Osteoblast (primary cell): ENCODE results near the gene HK2. TPM values are rescaled to one million over a fixed set of nuclear protein-coding genes. Genes with fewer than 3 reads are reported as not detected.
"Not testable (repeated sequence)": the region's sequence is repeated elsewhere in the genome, so short reads cannot be mapped to it uniquely, and the experiment has no call there.

Experiments
- DNase-seq: peaks from one replicate; pipeline ENCODE4 v3.0.0; 2011; ENCODE audit warnings: low spot score, mixed read lengths; ENCODE audit not compliant: insufficient read length; ENCODE audit errors: missing footprints
- H2AFZ ChIP-seq: 2 replicates; pipeline ENCODE4 v1.6.0; 2011; ENCODE audit warnings: mild to moderate bottlenecking, low read length
- H3K27ac ChIP-seq: 2 replicates; pipeline ENCODE4 v1.5.1; 2011; ENCODE audit warnings: mild to moderate bottlenecking, low read depth, low read length, moderate library complexity
- H3K27me3 ChIP-seq: 2 replicates; pipeline ENCODE4 v1.6.0; 2012; ENCODE audit warnings: mild to moderate bottlenecking, control low read depth, inconsistent platforms, low read length, moderate library complexity; ENCODE audit not compliant: insufficient read depth
- H3K36me3 ChIP-seq: 2 replicates; pipeline ENCODE4 v1.5.1; 2011; ENCODE audit warnings: mild to moderate bottlenecking, low read length, control low read depth, moderate library complexity; ENCODE audit not compliant: insufficient read depth
- H3K4me1 ChIP-seq: 2 replicates; pipeline ENCODE4 v1.5.1; 2011; ENCODE audit warnings: mild to moderate bottlenecking, low read length, control low read depth, moderate library complexity; ENCODE audit not compliant: insufficient read depth
- H3K4me2 ChIP-seq: 2 replicates; pipeline ENCODE4 v1.6.0; 2011; ENCODE audit warnings: mild to moderate bottlenecking, low read length; ENCODE audit not compliant: insufficient read depth
- H3K4me3 ChIP-seq: fragments of 200-600 bp; sonication (generic); 3 replicates; pipeline ENCODE4 v1.5.1; 2012; ENCODE audit warnings: mild to moderate bottlenecking, low read length, inconsistent platforms; ENCODE audit not compliant: insufficient read depth
- H3K79me2 ChIP-seq: 2 replicates; pipeline ENCODE4 v1.6.0; 2012; ENCODE audit warnings: mild to moderate bottlenecking, low read length, control low read depth, inconsistent platforms; ENCODE audit not compliant: insufficient read depth
- H3K9me3 ChIP-seq: 2 replicates; pipeline ENCODE4 v1.5.1; 2011; ENCODE audit warnings: low read depth, low read length, control low read depth
- H4K20me1 ChIP-seq: 2 replicates; pipeline ENCODE4 v1.6.0; 2012; ENCODE audit warnings: mild to moderate bottlenecking, low read length, control low read depth; ENCODE audit not compliant: insufficient read depth
- CTCF ChIP-seq: IDR thresholded peaks from 2 replicates; pipeline ENCODE4 v1.5.1; 2011; ENCODE audit warnings: mild to moderate bottlenecking, low read depth, low read length, moderate library complexity; ENCODE audit errors: extremely low read depth
- total RNA-seq: library from RNA; depleted of rRNA; stranded (reverse); fragments of >200 nt; gene quantifications from 2 replicates; pipeline ENCODE4 v1.2.3, GENCODE V29; 2012

The HK2 gene
- total RNA-seq, 1 donor = 76.4 TPM

- Histone ChIP-seq H3K27me3 (no peaks in the 10 kb centered on the region), H3K4me3 (peak overlapping the region; percentile 35), H3K4me1 (peaks cover 46% of the 10 kb centered on the region), H2AFZ (no peak overlapping the region), H3K27ac (peak overlapping the region; percentile 98), H4K20me1 (no peaks in the 10 kb centered on the region), H3K36me3 (peaks cover 26% of the 10 kb centered on the region), H3K4me2 (peak overlapping the region; percentile 58), H3K79me2 (no peaks in the 10 kb centered on the region), H3K9me3 (no peaks in the 10 kb centered on the region)
- TF ChIP-seq CTCF = no peak
- peak; percentile 81 for DNase-seq
Observed at GRCh38 chr2:74893332-74893731, 59.4 kb downstream of the HK2 start.

DNA sequence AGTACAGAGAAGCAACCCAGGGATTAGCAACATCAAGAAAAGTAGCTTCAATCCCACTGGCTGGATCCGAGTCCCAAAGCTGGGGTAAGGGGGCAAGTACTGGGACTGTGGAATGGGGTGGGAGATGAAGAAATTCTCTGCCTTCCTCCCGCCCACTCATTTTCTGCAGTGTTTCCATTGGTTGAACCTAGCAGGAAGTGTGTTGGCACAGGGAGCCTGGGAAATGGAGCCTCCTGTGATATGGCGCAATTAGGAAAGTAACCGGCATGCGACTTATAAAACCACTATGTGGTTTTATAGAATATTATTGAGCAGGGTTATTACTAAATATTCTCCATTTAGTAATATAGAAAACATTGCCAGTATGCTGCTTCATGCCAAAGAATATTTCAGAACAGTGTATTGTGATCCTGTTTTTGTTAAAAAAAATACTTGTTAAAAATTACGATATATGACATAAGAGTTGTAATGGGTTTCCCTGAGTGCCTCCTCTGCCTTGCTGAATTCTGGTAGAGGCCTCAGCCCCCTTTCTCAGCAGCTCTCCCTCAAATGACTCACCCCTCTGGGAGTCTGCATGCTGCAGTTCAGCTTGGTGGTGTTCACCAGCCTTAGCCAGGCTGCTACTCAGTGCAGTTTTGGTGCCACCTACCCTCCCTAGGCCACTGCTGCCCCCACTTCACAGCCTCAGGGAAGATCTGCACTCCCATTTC is 60.5 kb downstream of the HK2 start:
- Histone ChIP-seq H3K27me3 (no peaks in the 10 kb centered on the region), H3K27ac (peak overlapping the region; percentile 98), H3K79me2 (no peaks in the 10 kb centered on the region), H3K36me3 (peaks cover 17% of the 10 kb centered on the region), H4K20me1 (no peaks in the 10 kb centered on the region), H3K9me3 (no peaks in the 10 kb centered on the region), H3K4me1 (peaks cover 42% of the 10 kb centered on the region), H3K4me3 (peak overlapping the region; percentile 41), H2AFZ (peak overlapping the region; percentile 66), H3K4me2 (peak overlapping the region; percentile 58)
- no peak for DNase-seq
- TF ChIP-seq CTCF = no peak

DNA sequence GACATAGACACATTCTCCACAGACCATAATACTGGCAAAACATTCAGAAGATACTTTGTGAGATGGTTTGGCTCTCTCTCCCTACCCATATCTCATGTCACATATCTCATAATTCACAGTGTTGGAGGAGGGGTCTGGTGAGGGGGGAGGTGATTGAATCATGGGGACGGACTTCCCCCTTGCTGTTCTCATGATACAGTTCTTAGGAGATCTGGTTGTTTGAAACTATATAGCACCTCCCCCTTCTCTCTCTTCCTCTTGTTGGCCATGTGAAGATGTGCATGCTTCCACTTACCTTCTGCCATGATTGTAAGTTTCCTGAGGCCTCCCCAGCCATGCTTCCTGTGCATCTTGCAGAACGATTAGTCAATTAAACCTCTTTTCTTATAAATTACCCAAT is 61.1 kb downstream of the HK2 start:
- no peaks in the 10 kb centered on the region for H3K9me3 ChIP-seq
- peak overlapping the region; percentile 58 for H3K4me2 ChIP-seq
- H3K4me3 ChIP-seq = peak overlapping the region; percentile 41
- no peaks in the 10 kb centered on the region for H3K27me3 ChIP-seq
- H3K36me3 ChIP-seq = peaks cover 11% of the 10 kb centered on the region
- H4K20me1 ChIP-seq = no peaks in the 10 kb centered on the region
- H3K79me2 ChIP-seq = no peaks in the 10 kb centered on the region
- peaks cover 42% of the 10 kb centered on the region for H3K4me1 ChIP-seq
- peak overlapping the region; percentile 98 for H3K27ac ChIP-seq
- DNase-seq = no peak
- no peak for TF ChIP-seq CTCF
- peak overlapping the region; percentile 66 for H2AFZ ChIP-seq

DNA sequence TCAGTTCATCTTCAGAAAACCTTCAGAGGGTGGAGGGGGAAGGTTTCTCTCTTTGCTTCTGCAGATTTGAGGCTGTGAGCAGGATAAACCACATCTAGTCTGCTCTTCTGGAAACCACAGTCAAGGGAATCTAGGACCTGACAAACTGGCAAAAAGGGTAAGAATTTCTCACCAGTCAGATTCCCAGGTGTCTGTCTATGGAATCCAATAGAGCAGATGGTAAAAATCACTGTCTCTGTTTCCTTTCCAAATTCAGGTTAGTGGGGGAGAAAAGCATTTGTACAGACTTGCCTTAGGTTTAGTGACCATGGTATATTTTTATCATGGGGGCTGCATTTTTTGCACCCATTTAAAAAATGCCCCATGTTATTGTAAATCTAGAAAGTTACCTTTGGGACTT is 62.3 kb downstream of the HK2 start:
- no peak overlapping the region for H3K4me2 ChIP-seq
- H4K20me1 ChIP-seq = no peaks in the 10 kb centered on the region
- no peaks in the 10 kb centered on the region for H3K79me2 ChIP-seq
- no peaks in the 10 kb centered on the region for H3K36me3 ChIP-seq
- no peaks in the 10 kb centered on the region for H3K27me3 ChIP-seq
- H2AFZ ChIP-seq = no peak overlapping the region
- peaks cover 40% of the 10 kb centered on the region for H3K4me1 ChIP-seq
- no peak for DNase-seq
- no peak overlapping the region for H3K27ac ChIP-seq
- no peaks in the 10 kb centered on the region for H3K9me3 ChIP-seq
- no peak overlapping the region for H3K4me3 ChIP-seq
- TF ChIP-seq CTCF = no peak

DNA sequence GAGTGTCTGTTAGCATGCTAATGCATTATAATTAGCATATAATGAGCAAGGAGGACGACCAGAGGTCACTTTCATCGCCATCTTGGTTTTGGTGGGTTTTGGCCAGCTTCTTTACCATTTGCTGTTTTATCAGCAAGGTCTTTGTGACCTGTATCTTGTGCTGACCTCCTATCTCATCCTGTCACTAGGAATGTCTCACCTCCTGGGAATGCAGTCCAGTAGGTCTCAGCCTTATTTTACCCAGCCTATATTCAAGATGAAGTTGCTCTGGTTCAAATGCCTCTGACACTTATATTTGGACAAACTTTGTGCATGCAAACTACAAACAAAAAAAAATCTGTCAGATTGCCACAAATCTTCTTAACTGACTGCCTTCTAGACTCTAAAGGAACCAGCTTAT is 66.3 kb downstream of the HK2 start:
- H3K9me3 ChIP-seq, H4K20me1 ChIP-seq, H2AFZ ChIP-seq, H3K4me1 ChIP-seq, DNase-seq, H3K79me2 ChIP-seq, H3K4me2 ChIP-seq, H3K27me3 ChIP-seq, H3K27ac ChIP-seq, H3K36me3 ChIP-seq, H3K4me3 ChIP-seq: not testable (repeated sequence)
